Peyer's patch (tissue), 4 donors: ENCODE results near the gene ANKRD55. TPM values are rescaled to one million over a fixed set of nuclear protein-coding genes. Genes with fewer than 3 reads are reported as not detected.
"Not testable (repeated sequence)": the region's sequence is repeated elsewhere in the genome, so short reads cannot be mapped to it uniquely, and the experiment has no call there.

ENCODE experiments used
- DNase-seq, 3 donors: peaks; one replicate each; pipeline ENCODE4 v3.0.0-alpha.2; 2017 to 2019
- H3K27ac ChIP-seq, 4 donors: fragments of 200-600 bp; sonication (generic); one replicate each; pipeline ENCODE4 v1.5.1; 2016 to 2019
- H3K27me3 ChIP-seq, 2 donors: fragments of 200-600 bp; sonication (generic); one replicate each; pipeline ENCODE4 v1.5.1; 2019
- H3K36me3 ChIP-seq, 3 donors: fragments of 200-600 bp; sonication (generic); one replicate each; pipeline ENCODE4 v1.5.1; 2016 to 2019
- H3K4me1 ChIP-seq, 4 donors: fragments of 200-600 bp; sonication (generic); one replicate each; pipeline ENCODE4 v1.5.1; 2016 to 2019
- H3K4me3 ChIP-seq, 4 donors: fragments of 200-600 bp; sonication (generic); 1 replicate in 3 of 4; 2 replicates in 1 of 4; pipeline ENCODE4 v1.5.1; 2016 to 2019; ENCODE audit warnings: mild to moderate bottlenecking in 1 of 4
- H3K9me3 ChIP-seq, 4 donors: fragments of 200-600 bp; sonication (generic); one replicate each; pipeline ENCODE4 v1.5.1; 2016 to 2019; ENCODE audit warnings: mild to moderate bottlenecking in 1 of 4
- CTCF ChIP-seq, 6 experiments: fragments of 450-650 bp in 4 of 6; fragments of 200-600 bp in 2 of 6; sonication (generic) in 1 of 6; IDR thresholded peaks; one replicate each; pipeline ENCODE4 v1.5.1; 2017 to 2019; ENCODE audit warnings: antibody characterized with exemption in 6 of 6, mild to moderate bottlenecking in 3 of 6, moderate library complexity in 1 of 6
- POLR2A ChIP-seq, 2 donors: fragments of 450-650 bp; IDR thresholded peaks; one replicate each; pipeline ENCODE4 v1.5.1; 2017; ENCODE audit warnings: antibody characterized with exemption in 2 of 2, mild to moderate bottlenecking in 2 of 2, moderate library complexity in 2 of 2
- total RNA-seq, 4 donors: library from RNA; depleted of rRNA; stranded (reverse); fragments of >200 nt; gene quantifications; one replicate each; pipeline ENCODE4 v1.1.0, GENCODE V29; 2016

Gene ANKRD55
- total RNA-seq, 4 donors from 2014 or later = 0.80 to 8.3 TPM; not detected in 2

GRCh38 chr5:56211298-56211865, 21.7 kb downstream of the ANKRD55 start:
- H3K9me3 ChIP-seq = no peaks in the 10 kb centered on the region
- no peaks in the 10 kb centered on the region for H3K36me3 ChIP-seq
- TF ChIP-seq POLR2A (IDR thresholded peaks at IDR 0.05) (no peak), CTCF (IDR thresholded peaks at IDR 0.05) (no peak)
- DNase-seq = no peak
- H3K27ac ChIP-seq = no peak overlapping the region
- H3K27me3 ChIP-seq = no peaks in the 10 kb centered on the region
- no peaks in the 10 kb centered on the region for H3K4me1 ChIP-seq
- no peak overlapping the region for H3K4me3 ChIP-seq

DNA sequence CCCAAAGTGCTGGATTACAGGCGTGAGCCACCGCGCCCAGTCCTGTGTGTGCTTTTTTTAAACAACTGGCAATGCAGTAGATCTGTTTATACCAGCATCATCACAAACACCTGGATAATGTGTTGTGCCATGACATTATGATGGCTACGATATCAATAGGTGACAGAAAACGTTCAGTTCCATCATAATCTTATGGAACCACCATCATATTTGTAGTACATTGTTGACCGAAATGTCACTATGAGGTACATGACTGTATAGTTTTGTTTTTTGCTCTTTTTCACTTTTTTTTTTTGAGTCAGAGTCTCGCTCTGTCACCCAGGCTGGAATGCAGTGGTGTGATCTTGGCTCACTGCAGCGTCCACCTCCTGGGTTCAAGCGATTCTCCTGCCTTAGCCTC, 24.4 kb downstream of the ANKRD55 start:
- Histone ChIP-seq H3K36me3 (no peaks in the 10 kb centered on the region), H3K4me3 (no peak overlapping the region), H3K9me3 (no peaks in the 10 kb centered on the region), H3K27me3 (no peaks in the 10 kb centered on the region), H3K27ac (no peak overlapping the region), H3K4me1 (no peaks in the 10 kb centered on the region)
- DNase-seq = no peak
- TF ChIP-seq CTCF (IDR thresholded peaks at IDR 0.05) (no peak), POLR2A (IDR thresholded peaks at IDR 0.05) (no peak)

DNA sequence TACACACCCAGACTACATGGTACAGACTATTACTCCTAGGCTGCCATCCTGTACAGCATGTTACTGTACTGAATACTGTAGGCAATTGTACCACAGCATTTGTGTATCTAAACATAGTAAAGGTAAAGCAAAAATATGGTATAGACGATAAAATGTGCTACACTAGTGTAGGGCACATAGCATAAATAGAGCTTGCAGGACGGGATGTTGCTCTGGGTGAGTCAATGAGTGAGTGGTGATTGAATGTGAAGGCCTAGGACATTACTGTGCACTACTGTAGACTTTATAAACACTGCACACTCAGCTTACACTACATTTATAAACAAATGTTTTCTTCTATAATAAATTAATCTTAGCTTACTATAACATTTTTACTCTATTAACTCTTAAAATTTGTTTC, 25.6 kb downstream of the ANKRD55 start:
- H3K27me3 ChIP-seq = no peaks in the 10 kb centered on the region
- no peaks in the 10 kb centered on the region for H3K4me1 ChIP-seq
- no peak for DNase-seq
- H3K4me3 ChIP-seq = no peak overlapping the region
- H3K9me3 ChIP-seq = no peaks in the 10 kb centered on the region
- TF ChIP-seq POLR2A (IDR thresholded peaks at IDR 0.05) (no peak), CTCF (IDR thresholded peaks at IDR 0.05) (no peak)
- no peaks in the 10 kb centered on the region for H3K36me3 ChIP-seq
- no peak overlapping the region for H3K27ac ChIP-seq

DNA sequence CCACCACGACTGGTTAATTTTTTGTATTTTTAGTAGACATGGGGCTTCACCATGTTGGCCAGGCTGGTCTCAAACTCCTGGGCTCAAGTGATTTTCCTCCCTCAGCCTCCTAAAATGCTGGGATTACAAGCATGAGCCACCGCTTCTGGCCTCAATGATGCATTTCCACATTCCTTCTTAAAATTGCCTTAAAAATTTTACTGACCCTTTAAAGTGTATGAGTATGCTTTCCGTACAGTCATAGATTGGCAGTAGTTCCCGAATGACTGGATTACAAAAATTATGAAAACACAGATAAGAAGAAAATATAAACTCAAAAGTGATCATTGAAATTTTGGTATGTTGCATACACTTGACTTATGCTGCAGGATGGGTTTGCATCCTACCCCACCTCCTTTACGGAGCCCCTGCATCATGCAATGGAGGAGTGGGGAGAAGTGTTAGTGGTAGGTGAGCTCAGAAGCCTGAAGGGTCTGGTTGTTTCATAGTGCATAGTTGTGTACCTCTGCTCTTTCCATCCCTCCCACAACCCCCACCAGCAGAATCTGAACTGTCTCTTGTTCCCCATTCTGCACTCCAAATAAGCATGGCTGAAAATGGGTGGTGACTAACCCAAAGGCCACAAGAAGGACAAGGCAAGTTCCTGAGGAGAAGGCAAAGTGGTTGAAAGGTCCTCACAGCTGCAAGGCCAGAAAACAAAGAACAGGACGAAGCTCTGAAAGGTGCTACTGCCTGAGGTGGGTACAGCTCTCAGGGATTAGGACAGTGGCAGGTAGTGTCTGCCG, 26.8 kb downstream of the ANKRD55 start:
- H3K36me3 ChIP-seq = no peaks in the 10 kb centered on the region
- TF ChIP-seq CTCF (IDR thresholded peaks at IDR 0.05) (no peak), POLR2A (IDR thresholded peaks at IDR 0.05) (no peak)
- no peaks in the 10 kb centered on the region for H3K27me3 ChIP-seq
- H3K4me1 ChIP-seq = no peaks in the 10 kb centered on the region
- DNase-seq = no peak
- no peaks in the 10 kb centered on the region for H3K9me3 ChIP-seq
- H3K27ac ChIP-seq = no peak overlapping the region
- H3K4me3 ChIP-seq = no peak overlapping the region

DNA sequence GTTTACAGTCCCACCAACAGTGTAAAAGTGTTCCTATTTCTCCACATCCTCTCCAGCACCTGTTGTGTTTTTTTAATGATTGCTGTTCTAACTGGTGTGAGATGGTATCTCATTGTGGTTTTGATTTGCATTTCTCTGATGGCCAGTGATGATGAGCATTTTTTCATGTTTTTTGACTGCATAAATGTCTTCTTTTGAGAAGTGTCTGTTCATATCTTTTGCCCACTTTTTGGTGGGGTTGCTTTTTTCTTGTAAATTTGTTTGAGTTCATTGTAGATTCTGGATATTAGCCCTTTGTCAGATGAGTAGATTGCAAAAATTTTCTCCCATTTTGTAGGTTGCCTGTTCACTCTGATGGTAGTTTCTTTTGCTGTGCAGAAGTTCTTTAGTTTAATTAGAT, 29.2 kb downstream of the ANKRD55 start:
- not testable (repeated sequence) for DNase-seq, H3K9me3 ChIP-seq, H3K27ac ChIP-seq, H3K4me1 ChIP-seq, H3K4me3 ChIP-seq, H3K36me3 ChIP-seq, H3K27me3 ChIP-seq

- no peaks in the 10 kb centered on the region for H3K4me1 ChIP-seq
- TF ChIP-seq POLR2A (IDR thresholded peaks at IDR 0.05) = no peak
- no peak for TF ChIP-seq CTCF (IDR thresholded peaks at IDR 0.05)
- no peaks in the 10 kb centered on the region for H3K27me3 ChIP-seq
- DNase-seq = no peak
- H3K9me3 ChIP-seq = no peaks in the 10 kb centered on the region
- H3K36me3 ChIP-seq = no peaks in the 10 kb centered on the region
- no peak overlapping the region for H3K4me3 ChIP-seq
- H3K27ac ChIP-seq = no peak overlapping the region
These were observed 30.6 kb downstream of the ANKRD55 start for GRCh38 chr5:56202483-56202882.

- not testable (repeated sequence) for H3K9me3 ChIP-seq, DNase-seq, H3K27me3 ChIP-seq, H3K27ac ChIP-seq, H3K4me3 ChIP-seq, H3K4me1 ChIP-seq, H3K36me3 ChIP-seq
These were observed 31.3 kb downstream of the ANKRD55 start for GRCh38 chr5:56201762-56202261.
